ENCODE data around the gene WTAP. TPM values are rescaled to one million over a fixed set of nuclear protein-coding genes. Genes with fewer than 3 reads are reported as not detected.
"Not testable (repeated sequence)": the region's sequence is repeated elsewhere in the genome, so short reads cannot be mapped to it uniquely, and the experiment has no call there.

WTAP gene
- total RNA-seq, 1 donor from 2014 or later = 46.4 TPM

- DNase-seq (peak; percentile 67), ATAC-seq (peak; percentile 39)
- intact Hi-C loops (cut with micrococcal nuclease) = loop anchor here (10.0 kb wide), 1 partner anchor 92 kb away; the partner anchor contains the start of gene TCP1
Observed at GRCh38 chr6:159692303-159693127, 34.8 kb upstream of the WTAP start.

- ATAC-seq (peak; percentile 89), DNase-seq (peak; percentile 93)
- intact Hi-C loops (cut with micrococcal nuclease) = loop anchor here (10.0 kb wide), 1 partner anchor 91 kb away; the partner anchor contains the start of gene TCP1
Observed at GRCh38 chr6:159693128-159693893, 34.0 kb upstream of the WTAP start, which contains the start of gene SOD2. Gene SOD2 (minus strand): TSS chr6:159693241. CDS start chr6:159693167, 74 bp downstream.

- ATAC-seq (peak; percentile 21), DNase-seq (no peak)
- intact Hi-C loops (cut with micrococcal nuclease) = loop anchor here (10.0 kb wide), 1 partner anchor 91 kb away; the partner anchor contains the start of gene TCP1
Observed at GRCh38 chr6:159693894-159694545, 33.3 kb upstream of the WTAP start.

- DNase-seq (no peak), ATAC-seq (no peak)
- intact Hi-C loops (cut with micrococcal nuclease) = loop anchor here (10.0 kb wide), 1 partner anchor 89 kb away; the partner anchor contains the start of gene TCP1
Observed at GRCh38 chr6:159695984-159696383, 31.3 kb upstream of the WTAP start.

- DNase-seq (no peak), ATAC-seq (no peak)
- intact Hi-C loops (cut with micrococcal nuclease) = no loop called here
Observed at GRCh38 chr6:159700970-159701369, 26.3 kb upstream of the WTAP start.

- ATAC-seq (peak; percentile 87), DNase-seq (no peak)
- intact Hi-C loops (cut with micrococcal nuclease) = no loop called here
Observed at GRCh38 chr6:159701413-159701999, 25.8 kb upstream of the WTAP start.

- intact Hi-C loops (cut with micrococcal nuclease); DNase-seq: not testable (repeated sequence)
Observed at GRCh38 chr6:159710603-159711002, 16.7 kb upstream of the WTAP start.

GRCh38 chr6:159712389-159712788 lies 14.9 kb upstream of the WTAP start:
- DNase-seq; ATAC-seq; intact Hi-C loops (cut with micrococcal nuclease): not testable (repeated sequence)

More at GRCh38 chr6:159710603-159711002, 16.7 kb upstream of the WTAP start:
- ATAC-seq = not testable (repeated sequence)

GRCh38 chr6:159713984-159714383 lies 13.3 kb upstream of the WTAP start:
- intact Hi-C loops (cut with micrococcal nuclease) = no loop called here
- no peak for ATAC-seq
- no peak for DNase-seq

- ATAC-seq (no peak), DNase-seq (no peak)
- intact Hi-C loops (cut with micrococcal nuclease) = no loop called here
Observed at GRCh38 chr6:159714404-159714803, 12.9 kb upstream of the WTAP start.

- intact Hi-C loops (cut with micrococcal nuclease) = no loop called here
- ATAC-seq = no peak
- no peak for DNase-seq
Observed at GRCh38 chr6:159715166-159715565, 12.1 kb upstream of the WTAP start.

GRCh38 chr6:159715605-159716004 lies 11.7 kb upstream of the WTAP start:
- intact Hi-C loops (cut with micrococcal nuclease) = no loop called here
- ATAC-seq = no peak
- DNase-seq = no peak

- ATAC-seq (peak; percentile 87), DNase-seq (no peak)
- intact Hi-C loops (cut with micrococcal nuclease) = no loop called here
Observed at GRCh38 chr6:159716247-159717096, 10.8 kb upstream of the WTAP start.

- DNase-seq (no peak), ATAC-seq (no peak)
- intact Hi-C loops (cut with micrococcal nuclease) = no loop called here
Observed at GRCh38 chr6:159718634-159719033, 8.7 kb upstream of the WTAP start.

GRCh38 chr6:159719287-159719686 lies 8.0 kb upstream of the WTAP start:
- intact Hi-C loops (cut with micrococcal nuclease) = no loop called here
- DNase-seq = no peak
- no peak for ATAC-seq

GRCh38 chr6:159720708-159721107 lies 6.6 kb upstream of the WTAP start:
- ATAC-seq = no peak
- DNase-seq = no peak
- intact Hi-C loops (cut with micrococcal nuclease) = no loop called here

GRCh38 chr6:159721981-159722380 lies 5.3 kb upstream of the WTAP start:
- intact Hi-C loops (cut with micrococcal nuclease); ATAC-seq; DNase-seq: not testable (repeated sequence)

GRCh38 chr6:159722655-159723054 lies 4.7 kb upstream of the WTAP start:
- no peak for DNase-seq
- intact Hi-C loops (cut with micrococcal nuclease) = no loop called here
- no peak for ATAC-seq
